Renal cortical epithelial cell (primary cell): Measurements from ENCODE around the gene EDC3. TPM values are rescaled to one million over a fixed set of nuclear protein-coding genes. Genes with fewer than 3 reads are reported as not detected.
A peak's percentile ranks its signal among the peaks of the same experiment; 100 is the strongest.

ENCODE experiments used
- DNase-seq: peaks from one replicate; pipeline ENCODE4 v3.0.0-alpha.2; 2011; ENCODE audit warnings: low read depth
- total RNA-seq: library from RNA; depleted of rRNA; stranded (reverse); fragments of >200 nt; gene quantifications from 2 replicates; pipeline ENCODE4 v1.2.3, GENCODE V29; 2014

Gene EDC3
- total RNA-seq, 1 donor from 2014 or later = 16.5 TPM

DNA sequence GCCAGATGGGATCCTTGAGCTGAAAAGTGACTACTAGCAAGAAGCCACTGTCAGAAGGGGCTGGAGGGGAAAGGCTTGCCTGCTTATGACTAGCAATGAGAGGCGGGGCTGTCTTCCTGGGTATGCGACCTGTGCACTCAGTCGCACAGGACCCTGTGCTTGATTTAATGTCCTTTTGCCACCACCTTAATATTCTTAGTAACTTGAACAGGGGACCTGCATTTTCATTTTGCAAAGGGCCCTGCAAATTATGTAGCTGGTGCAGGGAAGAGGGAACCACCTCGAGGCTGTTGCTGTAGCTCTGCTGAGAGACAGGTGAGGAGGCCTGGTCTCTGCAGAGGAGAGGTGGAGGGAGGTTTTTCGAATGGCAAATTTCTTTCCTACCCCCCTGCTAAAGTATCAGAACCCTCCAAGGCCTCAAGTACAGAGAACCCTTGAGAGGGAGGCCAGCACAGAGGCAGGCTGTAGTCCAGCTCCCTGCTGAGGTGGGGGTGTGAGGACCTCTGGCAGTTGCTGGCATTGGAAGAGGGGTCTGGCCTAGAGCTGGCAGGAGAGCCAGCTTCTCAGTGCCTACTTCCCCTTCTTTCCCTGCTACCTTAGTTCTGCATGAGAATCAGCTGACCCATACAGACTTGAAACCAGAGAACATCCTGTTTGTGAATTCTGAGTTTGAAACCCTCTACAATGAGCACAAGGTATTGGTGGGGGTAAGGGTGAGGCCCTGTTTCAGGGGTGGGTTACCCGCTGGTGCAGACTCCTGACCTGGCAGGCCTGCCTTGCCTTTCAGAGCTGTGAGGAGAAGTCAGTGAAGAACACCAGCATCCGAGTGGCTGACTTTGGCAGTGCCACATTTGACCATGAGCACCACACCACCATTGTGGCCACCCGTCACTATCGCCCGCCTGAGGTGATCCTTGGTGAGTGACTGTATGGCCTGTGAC is 68.8 kb downstream of the EDC3 start:
- no peak for DNase-seq

GRCh38 chr15:74626336-74626735 is 69.5 kb downstream of the EDC3 start:
- DNase-seq = no peak

- no peak for DNase-seq
These were observed 70.1 kb downstream of the EDC3 start for GRCh38 chr15:74625693-74626092.

DNA sequence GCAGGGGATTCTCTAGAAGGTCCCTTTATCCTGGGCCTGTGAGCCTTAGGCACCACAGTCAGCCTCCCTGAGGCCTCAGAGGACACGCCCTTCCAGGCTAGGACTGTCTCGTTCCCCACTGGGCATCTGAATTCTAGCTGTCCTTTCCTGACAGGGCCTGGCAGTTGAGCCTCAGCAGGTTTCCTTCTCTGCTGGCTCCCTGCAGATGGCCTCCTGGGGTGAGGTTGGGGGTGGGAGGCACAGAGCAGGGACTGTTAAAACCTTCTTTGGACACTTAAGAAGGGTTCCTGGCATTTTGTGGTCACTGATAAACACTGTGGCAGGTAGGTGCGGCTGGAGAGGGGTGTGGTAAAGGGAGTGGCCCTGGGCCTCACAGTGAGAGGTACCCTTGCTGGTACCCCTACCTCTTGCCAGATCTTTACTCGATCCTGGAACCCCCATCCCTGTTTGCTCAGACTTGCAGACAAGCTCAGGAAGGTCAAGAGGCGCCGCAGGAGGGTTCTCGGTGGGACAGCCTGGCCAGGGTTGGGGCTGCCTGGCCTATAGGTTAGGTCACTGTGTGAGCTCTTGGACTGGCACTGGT is 71.7 kb downstream of the EDC3 start:
- no peak for DNase-seq

GRCh38 chr15:74622758-74623157 is 73.1 kb downstream of the EDC3 start:
- DNase-seq = no peak

- no peak for DNase-seq
These were observed 73.9 kb downstream of the EDC3 start for GRCh38 chr15:74621936-74622335.

GRCh38 chr15:74621546-74621920 is 74.3 kb downstream of the EDC3 start:
- no peak for DNase-seq

DNA sequence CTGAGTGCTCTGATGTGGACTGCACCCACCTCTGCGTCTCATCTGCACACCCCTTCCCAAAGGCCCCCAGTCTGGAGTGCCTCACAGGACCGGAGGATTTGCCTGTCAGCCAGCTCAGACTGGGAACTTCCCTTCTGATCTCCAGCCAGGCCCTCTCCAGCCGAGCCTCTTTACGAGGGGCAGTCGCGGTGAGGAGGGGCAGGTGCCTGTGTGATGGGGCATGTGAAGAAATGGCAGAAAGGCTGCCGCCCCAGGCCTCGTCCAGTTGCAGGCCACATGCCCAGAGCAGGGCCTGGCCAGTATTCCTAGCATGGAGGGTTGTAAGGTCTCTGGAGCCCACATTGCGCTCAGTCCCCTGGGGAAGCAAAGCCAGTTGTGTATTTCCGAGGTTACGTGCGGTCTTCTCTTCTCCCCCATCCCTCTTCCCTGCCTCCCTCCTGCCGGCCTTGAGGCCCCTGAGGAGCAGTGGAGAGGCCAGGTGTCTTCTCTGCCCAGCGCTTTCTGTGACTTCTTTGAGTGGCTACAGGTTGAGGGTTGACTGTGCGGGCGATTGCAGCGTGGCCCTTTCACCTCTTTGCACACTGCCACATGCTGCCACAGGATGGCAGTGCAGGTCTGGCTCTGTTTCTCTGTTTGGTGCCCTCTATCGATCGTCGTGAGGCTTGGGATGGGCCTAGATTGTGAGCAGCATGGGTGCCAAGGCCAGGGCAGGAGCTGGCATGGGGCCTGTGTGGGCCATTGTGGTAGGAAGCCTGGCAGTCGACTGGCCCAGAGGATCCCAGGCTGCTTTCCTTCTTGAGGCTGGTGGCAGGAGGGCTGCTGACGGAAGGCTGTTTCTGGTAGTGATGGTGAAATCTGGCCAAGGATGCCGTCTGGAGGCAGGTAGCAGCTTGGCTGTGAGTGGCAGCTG is 74.9 kb downstream of the EDC3 start:
- DNase-seq = peak; percentile 63

DNA sequence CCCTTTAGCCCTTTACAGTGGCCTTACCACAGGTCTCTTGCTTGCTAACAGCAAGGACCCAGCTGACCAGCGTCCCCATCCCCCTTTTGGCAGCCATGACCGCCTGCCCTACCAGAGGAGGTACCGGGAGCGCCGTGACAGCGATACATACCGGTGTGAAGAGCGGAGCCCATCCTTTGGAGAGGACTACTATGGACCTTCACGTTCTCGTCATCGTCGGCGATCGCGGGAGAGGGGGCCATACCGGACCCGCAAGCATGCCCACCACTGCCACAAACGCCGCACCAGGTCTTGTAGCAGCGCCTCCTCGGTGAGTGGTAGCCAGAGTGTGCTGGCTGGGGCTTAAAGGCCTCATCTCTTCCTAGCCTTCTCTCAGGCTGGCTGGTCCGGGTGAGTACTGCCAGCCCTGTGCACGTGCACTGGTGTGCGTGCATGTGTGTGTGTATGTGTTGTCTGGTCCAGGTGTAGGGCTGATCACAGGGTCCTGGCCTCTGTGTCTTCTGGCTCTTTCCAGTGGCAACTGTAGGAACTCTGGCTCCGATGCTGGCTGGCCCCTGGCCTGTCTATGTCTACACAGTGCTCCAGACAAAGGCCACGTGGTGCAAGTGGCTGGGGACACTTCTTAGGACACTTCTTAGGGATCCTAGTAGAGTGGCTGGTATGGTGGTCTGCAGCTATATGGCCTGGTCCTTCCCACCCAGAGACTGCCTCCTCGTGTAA is 75.7 kb downstream of the EDC3 start:
- DNase-seq = no peak

DNA sequence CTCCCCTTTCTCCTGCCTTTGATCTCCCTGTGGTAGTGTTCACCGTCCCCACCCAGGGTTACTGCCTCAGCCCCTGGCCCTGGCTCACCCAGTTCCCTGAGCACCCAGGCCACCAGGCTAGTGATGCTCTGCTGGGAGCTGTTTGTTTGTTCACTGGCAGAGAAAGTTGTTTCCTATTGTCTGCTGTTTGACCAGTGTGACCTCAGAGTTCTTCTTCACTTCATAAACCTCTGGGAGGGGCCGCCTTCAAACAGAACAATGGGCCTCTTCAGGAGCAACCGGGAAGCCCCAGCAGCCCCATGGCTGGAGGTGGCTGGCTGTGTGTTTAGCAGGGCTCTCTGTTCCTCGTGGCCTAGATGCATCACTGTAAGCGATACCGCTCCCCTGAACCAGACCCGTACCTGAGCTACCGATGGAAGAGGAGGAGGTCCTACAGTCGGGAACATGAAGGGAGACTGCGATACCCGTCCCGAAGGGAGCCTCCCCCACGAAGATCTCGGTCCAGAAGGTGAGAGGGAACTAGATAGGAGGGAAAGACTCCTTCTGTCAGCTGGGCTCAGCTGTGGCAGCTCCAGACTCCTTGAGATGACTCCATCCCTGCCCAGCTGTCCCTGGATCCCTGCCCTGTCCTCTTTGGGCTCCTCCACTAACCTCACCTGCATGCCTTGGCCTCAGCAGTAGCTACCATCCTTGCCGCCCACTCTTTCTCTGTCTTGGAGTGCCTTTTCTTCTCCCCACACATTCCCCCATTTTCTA is 76.8 kb downstream of the EDC3 start:
- no peak for DNase-seq

GRCh38 chr15:74616996-74617395 is 78.8 kb downstream of the EDC3 start:
- DNase-seq = no peak

DNA sequence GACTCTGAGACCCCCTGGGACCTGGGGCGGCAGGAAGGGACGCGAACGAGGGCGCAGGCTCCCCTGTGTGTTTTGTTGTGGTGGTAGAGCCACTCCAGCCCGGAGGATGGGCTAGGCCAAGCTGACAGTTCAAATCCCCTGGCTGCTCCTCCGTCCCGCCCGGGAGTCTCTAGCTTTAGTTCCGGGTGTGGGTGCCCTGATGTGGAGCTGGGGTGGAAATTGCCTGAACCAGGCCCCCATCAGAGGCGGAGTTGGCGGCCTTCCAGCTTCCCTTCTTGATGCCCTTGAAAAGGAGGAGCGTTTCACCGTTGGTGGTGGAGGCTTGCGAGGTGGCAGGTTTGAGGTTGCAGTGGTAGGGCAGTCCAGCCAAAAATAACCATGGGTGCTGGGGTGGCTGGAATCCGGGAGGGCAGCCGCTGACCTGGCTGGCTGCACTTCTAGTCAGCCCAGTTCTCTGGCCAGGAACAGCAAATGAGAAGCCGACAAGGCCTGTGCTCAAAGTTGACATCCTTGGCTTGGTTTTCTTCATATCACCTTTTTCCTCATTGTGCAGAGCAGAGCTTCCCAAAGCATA is 79.4 kb downstream of the EDC3 start:
- DNase-seq = peak; percentile 58

DNA sequence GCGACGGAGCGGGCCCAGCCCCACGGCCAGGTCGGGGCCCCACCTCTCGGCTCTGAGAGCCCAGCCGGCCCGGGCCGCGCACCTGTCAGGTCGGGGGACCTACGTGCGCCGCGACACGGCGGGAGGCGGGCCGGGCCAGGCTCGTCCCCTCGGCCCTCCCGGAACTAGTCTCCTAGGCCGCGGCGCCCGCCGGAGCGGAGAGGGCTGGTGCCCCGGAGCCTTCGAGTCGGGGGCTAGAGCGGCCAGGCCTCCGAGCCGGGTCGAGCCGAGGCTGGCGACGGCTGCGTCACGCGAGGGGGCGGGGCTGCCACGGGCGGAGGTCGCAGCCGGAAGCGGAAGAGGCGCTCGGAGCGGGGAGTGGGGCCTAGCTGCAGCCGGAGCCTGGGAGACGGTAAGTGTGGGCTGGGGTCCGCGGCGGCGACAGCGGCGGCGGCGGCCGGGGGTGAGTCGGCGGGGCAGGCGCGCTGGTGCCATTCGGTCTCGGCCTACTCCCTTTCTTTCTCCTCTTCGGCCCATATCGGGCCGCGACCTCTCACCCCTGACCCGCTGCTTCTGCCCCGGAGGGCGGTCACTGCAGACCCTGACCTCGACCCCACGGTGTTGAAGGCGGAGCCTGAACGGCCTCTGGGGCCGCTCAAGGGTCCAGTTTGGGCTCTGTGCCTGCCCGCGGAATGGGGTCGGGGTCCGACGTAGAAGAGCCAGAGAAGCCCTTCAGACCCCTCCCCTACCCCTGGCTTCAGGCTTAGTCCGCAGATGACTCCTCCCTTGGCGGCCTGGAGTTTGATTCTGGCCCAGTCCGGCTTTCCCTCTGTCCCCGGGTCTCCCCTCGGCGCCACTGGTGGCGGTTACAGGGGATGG is 80.1 kb downstream of the EDC3 start, which contains the start of gene CLK3:
Gene CLK3, plus strand, starts transcription at position 329 of the 858 bp plus-strand sequence. CDS start 3,361 bp downstream, outside the sequence.
- peak; percentile 68 for DNase-seq

DNA sequence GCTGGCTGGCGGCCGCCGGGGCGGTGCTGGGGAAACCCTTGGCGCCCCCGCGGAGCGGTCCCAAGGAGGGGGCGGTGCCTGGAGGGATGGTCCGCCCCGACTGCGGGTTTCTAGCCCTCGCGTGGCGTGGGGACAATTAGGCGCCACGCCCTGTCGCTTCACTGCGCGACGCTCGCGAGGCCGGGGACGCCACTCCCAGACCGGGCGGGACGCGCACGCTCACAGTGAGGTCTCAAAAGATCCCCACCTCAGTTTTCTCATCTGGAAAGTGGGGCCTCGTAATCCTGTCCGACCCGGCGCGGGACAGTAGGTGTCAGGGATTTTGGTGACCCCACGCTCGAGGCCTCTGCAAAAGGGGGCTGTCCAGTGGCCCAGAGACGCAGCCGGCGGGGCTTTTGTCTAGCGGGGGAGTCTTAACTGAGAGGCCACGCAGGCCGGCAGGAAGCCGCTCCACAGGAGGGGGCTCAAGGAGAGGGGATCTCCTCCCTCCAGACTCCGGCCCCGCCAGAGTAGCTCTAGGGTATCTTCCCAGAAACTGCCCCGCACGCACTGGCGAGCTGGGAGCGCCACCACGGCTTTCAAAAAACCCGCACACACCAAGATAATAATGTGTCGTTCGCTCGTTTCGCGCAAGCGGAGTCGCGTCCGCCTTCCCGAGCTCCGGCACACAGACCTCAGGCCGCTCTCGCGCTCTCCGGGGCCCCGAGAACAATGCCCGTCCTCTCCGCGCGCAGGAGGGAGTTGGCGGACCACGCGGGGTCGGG is 80.9 kb downstream of the EDC3 start:
- peak; percentile 16 for DNase-seq

DNA sequence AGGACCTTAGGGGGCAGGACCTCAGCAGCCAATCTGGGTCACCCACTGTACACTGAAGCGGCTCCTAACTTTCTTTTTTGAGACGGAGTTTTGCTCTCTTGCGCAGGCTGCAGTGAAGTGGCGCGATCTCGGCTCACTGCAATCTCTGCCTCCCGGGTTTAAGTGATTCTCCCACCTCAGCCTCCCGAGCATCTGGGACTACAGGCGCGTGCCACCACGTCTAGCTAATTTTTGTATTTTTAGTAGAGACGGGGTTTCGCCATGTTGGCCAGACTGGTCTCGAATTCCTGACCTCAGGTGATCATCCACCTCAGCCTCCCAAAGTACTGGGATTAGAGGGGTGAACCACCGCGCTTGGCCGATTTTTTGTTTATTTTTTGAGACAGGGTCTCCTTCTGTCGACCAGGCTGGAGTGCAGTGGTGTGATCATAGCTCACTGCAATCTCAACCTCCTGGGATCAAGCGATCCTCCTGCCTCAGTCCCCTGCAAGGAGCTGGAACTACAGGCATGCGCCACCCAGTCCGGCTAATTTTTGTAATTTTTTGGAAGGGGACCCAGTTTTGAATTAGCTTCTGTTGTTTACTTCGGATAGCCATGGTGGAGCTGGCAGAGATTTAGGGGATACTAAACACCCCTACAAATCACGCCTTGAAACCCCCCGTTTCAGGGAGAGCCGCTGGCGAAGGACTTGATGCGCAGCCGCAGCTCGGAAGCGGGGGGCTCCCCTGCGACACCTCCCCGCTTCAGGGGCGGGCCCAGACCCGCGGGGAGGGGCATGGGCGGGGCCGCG is 81.7 kb downstream of the EDC3 start:
- DNase-seq = no peak

GRCh38 chr15:74613089-74613952 is 82.5 kb downstream of the EDC3 start:
- DNase-seq = no peak

DNA sequence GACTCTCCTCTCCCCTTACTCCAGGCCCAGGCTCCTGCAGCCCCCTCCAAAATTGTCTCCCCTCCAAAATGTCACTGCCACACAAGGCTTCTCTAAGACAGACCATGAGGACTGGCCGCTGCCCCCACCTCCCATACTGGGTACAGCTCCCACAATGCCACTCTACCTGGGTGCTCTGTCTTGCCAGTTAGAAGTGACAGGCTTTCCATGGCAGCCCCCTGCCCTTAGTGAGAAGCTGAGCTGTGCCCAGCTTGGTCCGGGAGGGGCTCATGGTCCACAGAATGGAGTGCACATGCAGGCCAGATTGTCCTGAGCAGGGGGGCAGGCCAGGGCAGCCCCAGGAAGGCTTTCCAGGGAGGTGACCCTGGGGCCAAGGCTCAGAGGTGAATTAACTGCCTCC is 83.1 kb downstream of the EDC3 start:
- DNase-seq = no peak
